WTC11 (cell line): Measurements from ENCODE around the gene BCKDHA. TPM values are rescaled to one million over a fixed set of nuclear protein-coding genes. Genes with fewer than 3 reads are reported as not detected.

ENCODE experiments used
- ATAC-seq: fragments of 200-7000 bp; cut with Tn5 transposase; 2 replicates; pipeline ENCODE4 v1.10.0; 2021; ENCODE audit warnings: mild to moderate bottlenecking, moderate library complexity
- CTCF ChIA-PET: fragments of 300-600 bp; sonication (Branson Sonifier 250); formaldehyde crosslinking; loops from one replicate; lab custom pipeline; 2021; ENCODE audit warnings: antibody characterized with exemption; lab: Charles Lee
- POLR2A ChIA-PET: fragments of 350-600 bp; sonication (Branson Sonifier 250); formaldehyde crosslinking; loops from one replicate; lab custom pipeline; 2021; ENCODE audit warnings: antibody characterized with exemption; lab: Charles Lee
- DNase-seq: peaks from one replicate; pipeline ENCODE4 v3.0.0; 2021; ENCODE audit warnings: low spot score
- H3K27ac Mint-ChIP-seq: 2 replicates; pipeline ENCODE4 v1.8.0; 2021; ENCODE audit warnings: mixed read lengths
- H3K27me3 Mint-ChIP-seq: 2 replicates; pipeline ENCODE4 v1.8.0; 2021; ENCODE audit warnings: low read depth, mild to moderate bottlenecking, moderate library complexity, mixed read lengths
- H3K36me3 Mint-ChIP-seq: 2 replicates; pipeline ENCODE4 v1.8.0; 2021; ENCODE audit warnings: mixed read lengths
- H3K4me1 Mint-ChIP-seq: 2 replicates; pipeline ENCODE4 v1.8.0; 2022; ENCODE audit warnings: mixed read lengths
- H3K4me3 Mint-ChIP-seq: 2 replicates; pipeline ENCODE4 v1.8.0; 2021; ENCODE audit warnings: mild to moderate bottlenecking, moderate library complexity, mixed read lengths
- H3K9me3 Mint-ChIP-seq: 2 replicates; pipeline ENCODE4 v1.8.0; 2021; ENCODE audit warnings: mixed read lengths
- AR ChIP-seq: fragments of 250-450 bp; sonication (Bioruptor Pico); IDR thresholded peaks from 2 replicates; pipeline ENCODE4 v1.9.0; 2021; ENCODE audit warnings: mild to moderate bottlenecking
- ATF6 ChIP-seq: sonication (generic); formaldehyde crosslinking; IDR thresholded peaks from 2 replicates; pipeline ENCODE4 v1.8.1; 2023; ENCODE audit warnings: mild to moderate bottlenecking, missing genetic modification reagents
- CTCF ChIP-seq: fragments of 200-600 bp; IDR thresholded peaks from 2 replicates; pipeline ENCODE4 v1.8.0; 2022; ENCODE audit warnings: antibody characterized with exemption
- FOXP4 ChIP-seq: sonication (generic); formaldehyde crosslinking; IDR thresholded peaks from 2 replicates; pipeline ENCODE4 v1.8.0; 2022; ENCODE audit warnings: mild to moderate bottlenecking, missing genetic modification reagents
- HMGXB4 ChIP-seq: sonication (generic); formaldehyde crosslinking; IDR thresholded peaks from 2 replicates; pipeline ENCODE4 v1.8.1; 2023; ENCODE audit warnings: mild to moderate bottlenecking, moderate library complexity, missing genetic modification reagents
- MAX ChIP-seq: sonication (generic); formaldehyde crosslinking; IDR thresholded peaks from 2 replicates; pipeline ENCODE4 v1.8.0; 2022; ENCODE audit warnings: mild to moderate bottlenecking, missing genetic modification reagents
- NFYB ChIP-seq: sonication (generic); formaldehyde crosslinking; conservative IDR thresholded peaks from 2 replicates; pipeline ENCODE4 v1.8.0; 2022; ENCODE audit warnings: low read depth, missing genetic modification reagents
- SP1 ChIP-seq: sonication (generic); formaldehyde crosslinking; conservative IDR thresholded peaks from 2 replicates; pipeline ENCODE4 v1.8.1; 2022; ENCODE audit warnings: missing genetic modification reagents
- ZBTB21 ChIP-seq: sonication (generic); formaldehyde crosslinking; IDR thresholded peaks from 2 replicates; pipeline ENCODE4 v1.8.1; 2023; ENCODE audit warnings: mild to moderate bottlenecking, missing genetic modification reagents, borderline replicate concordance
- ZNF121 ChIP-seq: sonication (generic); formaldehyde crosslinking; IDR thresholded peaks from 2 replicates; pipeline ENCODE4 v1.8.0; 2023; ENCODE audit warnings: missing genetic modification reagents
- ZNF263 ChIP-seq: sonication (generic); formaldehyde crosslinking; IDR thresholded peaks from 2 replicates; pipeline ENCODE4 v1.8.1; 2022; ENCODE audit warnings: low read depth, mild to moderate bottlenecking, moderate library complexity, missing genetic modification reagents
- total RNA-seq: library from RNA; stranded (reverse); gene quantifications from 3 replicates; pipeline ENCODE4 v1.2.3, GENCODE V29; 2021
- TF ChIP-seq, protein P1 (sequence below): sonication (generic); formaldehyde crosslinking; IDR thresholded peaks from 2 replicates; pipeline ENCODE4 v1.8.1; 2023; ENCODE audit warnings: mild to moderate bottlenecking, missing genetic modification reagents, borderline replicate concordance
- TF ChIP-seq, protein P2 (sequence below): sonication (generic); formaldehyde crosslinking; IDR thresholded peaks from 2 replicates; pipeline ENCODE4 v1.8.1; 2022; ENCODE audit warnings: mild to moderate bottlenecking, moderate library complexity, missing genetic modification reagents
- TF ChIP-seq, protein P3 (sequence below): sonication (generic); formaldehyde crosslinking; conservative IDR thresholded peaks from 2 replicates; pipeline ENCODE4 v1.8.1; 2023; ENCODE audit warnings: mild to moderate bottlenecking, low read depth, missing genetic modification reagents, moderate library complexity
- TF ChIP-seq, protein P4 (sequence below): sonication (generic); formaldehyde crosslinking; IDR thresholded peaks from 2 replicates; pipeline ENCODE4 v1.8.1; 2023; ENCODE audit warnings: mild to moderate bottlenecking, missing genetic modification reagents, moderate library complexity

BCKDHA gene
- total RNA-seq, 1 experiment from 2014 or later, result 18.8 TPM

DNA sequence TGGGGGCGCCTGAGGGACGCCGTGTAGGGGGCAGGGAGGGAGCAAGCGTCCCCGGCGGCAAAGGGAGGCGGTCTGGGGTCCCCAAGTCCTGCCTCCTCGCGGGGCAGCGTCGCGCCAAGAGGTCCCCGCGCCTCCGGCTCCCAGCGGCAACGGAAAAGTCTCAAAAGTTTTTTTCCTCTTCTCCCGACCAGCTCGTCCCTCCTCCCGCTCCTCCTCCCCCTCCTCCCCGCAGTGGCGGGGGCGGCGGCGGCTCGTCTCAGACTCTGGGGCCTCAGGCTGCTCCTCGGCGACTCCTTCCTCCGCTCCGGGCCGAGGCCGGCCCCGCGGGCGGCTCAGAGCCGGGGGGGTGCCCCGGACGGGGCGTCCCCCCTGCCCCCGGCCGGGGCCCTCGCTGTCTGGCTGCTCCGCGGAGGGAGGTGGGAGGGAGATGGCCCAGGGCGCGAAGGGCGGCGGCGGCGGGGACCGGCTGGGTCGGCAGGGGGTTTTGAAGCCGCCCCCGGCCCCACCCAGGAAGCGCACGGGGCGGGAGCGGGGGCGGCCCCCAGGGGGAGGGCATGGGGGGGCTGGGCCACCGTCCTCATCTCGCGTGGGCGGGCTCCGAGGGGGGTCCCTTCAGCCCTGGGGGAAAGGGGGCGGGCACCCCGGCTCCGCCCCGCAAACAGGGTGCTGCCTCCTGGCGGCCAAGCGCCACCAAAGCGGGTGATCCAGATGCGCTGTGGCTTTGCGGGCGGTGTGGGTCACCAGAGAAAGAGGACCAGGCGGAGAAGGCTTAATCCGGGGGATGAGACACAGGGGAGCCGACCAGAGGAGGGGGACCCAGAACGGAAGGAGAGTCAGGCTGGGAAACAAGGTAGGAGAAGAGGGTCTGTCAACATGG lies 43.9 kb upstream of the BCKDHA start, which contains the start of gene TGFB1:
Gene TGFB1, minus strand, starts transcription at position 457 of the 877 bp plus-strand sequence. CDS start 878 bp downstream, outside the sequence.
- Mint-ChIP-seq H3K27me3 (peaks cover 57% of the 10 kb centered on the region), H3K4me3 (peak within 1 kb of the TSS; percentile 89), H3K27ac (no peak within 1 kb of the TSS), H3K9me3 (no peaks in the 10 kb centered on the region), H3K4me1 (peaks cover 18% of the 10 kb centered on the region), H3K36me3 (no peaks in the 10 kb centered on the region)
- ChIA-PET POLR2A (no interaction called here), CTCF (interaction anchor here (0.7 to 6.2 kb wide), 26 partner anchors 11 to 506 kb away, joined by 3 to 103 read pairs (median 6); partner anchors contain the start of genes B9D2, CCDC97, DMAC2 and HNRNPUL1)
- DNase-seq (peak; percentile 78), ATAC-seq (peak; percentile 53)
- no peak for TF ChIP-seq FOXP4 (CRISPR knock-in tag)
- TF ChIP-seq MAX (CRISPR knock-in tag), result 0 out of 2 replicates have a peak, but pooled peaks have one; percentile 6
- TF ChIP-seq NFYB (CRISPR knock-in tag), result no peak
- TF ChIP-seq, protein P1, sequence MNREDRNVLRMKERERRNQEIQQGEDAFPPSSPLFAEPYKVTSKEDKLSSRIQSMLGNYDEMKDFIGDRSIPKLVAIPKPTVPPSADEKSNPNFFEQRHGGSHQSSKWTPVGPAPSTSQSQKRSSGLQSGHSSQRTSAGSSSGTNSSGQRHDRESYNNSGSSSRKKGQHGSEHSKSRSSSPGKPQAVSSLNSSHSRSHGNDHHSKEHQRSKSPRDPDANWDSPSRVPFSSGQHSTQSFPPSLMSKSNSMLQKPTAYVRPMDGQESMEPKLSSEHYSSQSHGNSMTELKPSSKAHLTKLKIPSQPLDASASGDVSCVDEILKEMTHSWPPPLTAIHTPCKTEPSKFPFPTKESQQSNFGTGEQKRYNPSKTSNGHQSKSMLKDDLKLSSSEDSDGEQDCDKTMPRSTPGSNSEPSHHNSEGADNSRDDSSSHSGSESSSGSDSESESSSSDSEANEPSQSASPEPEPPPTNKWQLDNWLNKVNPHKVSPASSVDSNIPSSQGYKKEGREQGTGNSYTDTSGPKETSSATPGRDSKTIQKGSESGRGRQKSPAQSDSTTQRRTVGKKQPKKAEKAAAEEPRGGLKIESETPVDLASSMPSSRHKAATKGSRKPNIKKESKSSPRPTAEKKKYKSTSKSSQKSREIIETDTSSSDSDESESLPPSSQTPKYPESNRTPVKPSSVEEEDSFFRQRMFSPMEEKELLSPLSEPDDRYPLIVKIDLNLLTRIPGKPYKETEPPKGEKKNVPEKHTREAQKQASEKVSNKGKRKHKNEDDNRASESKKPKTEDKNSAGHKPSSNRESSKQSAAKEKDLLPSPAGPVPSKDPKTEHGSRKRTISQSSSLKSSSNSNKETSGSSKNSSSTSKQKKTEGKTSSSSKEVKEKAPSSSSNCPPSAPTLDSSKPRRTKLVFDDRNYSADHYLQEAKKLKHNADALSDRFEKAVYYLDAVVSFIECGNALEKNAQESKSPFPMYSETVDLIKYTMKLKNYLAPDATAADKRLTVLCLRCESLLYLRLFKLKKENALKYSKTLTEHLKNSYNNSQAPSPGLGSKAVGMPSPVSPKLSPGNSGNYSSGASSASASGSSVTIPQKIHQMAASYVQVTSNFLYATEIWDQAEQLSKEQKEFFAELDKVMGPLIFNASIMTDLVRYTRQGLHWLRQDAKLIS (CRISPR knock-in tag), result no peak
- TF ChIP-seq, protein P2, sequence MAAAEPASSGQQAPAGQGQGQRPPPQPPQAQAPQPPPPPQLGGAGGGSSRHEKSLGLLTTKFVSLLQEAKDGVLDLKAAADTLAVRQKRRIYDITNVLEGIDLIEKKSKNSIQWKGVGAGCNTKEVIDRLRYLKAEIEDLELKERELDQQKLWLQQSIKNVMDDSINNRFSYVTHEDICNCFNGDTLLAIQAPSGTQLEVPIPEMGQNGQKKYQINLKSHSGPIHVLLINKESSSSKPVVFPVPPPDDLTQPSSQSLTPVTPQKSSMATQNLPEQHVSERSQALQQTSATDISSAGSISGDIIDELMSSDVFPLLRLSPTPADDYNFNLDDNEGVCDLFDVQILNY (CRISPR knock-in tag), result 0 out of 2 replicates have a peak, but pooled peaks have one; percentile 37
- TF ChIP-seq, protein P3, sequence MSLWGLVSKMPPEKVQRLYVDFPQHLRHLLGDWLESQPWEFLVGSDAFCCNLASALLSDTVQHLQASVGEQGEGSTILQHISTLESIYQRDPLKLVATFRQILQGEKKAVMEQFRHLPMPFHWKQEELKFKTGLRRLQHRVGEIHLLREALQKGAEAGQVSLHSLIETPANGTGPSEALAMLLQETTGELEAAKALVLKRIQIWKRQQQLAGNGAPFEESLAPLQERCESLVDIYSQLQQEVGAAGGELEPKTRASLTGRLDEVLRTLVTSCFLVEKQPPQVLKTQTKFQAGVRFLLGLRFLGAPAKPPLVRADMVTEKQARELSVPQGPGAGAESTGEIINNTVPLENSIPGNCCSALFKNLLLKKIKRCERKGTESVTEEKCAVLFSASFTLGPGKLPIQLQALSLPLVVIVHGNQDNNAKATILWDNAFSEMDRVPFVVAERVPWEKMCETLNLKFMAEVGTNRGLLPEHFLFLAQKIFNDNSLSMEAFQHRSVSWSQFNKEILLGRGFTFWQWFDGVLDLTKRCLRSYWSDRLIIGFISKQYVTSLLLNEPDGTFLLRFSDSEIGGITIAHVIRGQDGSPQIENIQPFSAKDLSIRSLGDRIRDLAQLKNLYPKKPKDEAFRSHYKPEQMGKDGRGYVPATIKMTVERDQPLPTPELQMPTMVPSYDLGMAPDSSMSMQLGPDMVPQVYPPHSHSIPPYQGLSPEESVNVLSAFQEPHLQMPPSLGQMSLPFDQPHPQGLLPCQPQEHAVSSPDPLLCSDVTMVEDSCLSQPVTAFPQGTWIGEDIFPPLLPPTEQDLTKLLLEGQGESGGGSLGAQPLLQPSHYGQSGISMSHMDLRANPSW (CRISPR knock-in tag), result no peak
- TF ChIP-seq ZNF121 (CRISPR knock-in tag), result no peak
- TF ChIP-seq, protein P4, sequence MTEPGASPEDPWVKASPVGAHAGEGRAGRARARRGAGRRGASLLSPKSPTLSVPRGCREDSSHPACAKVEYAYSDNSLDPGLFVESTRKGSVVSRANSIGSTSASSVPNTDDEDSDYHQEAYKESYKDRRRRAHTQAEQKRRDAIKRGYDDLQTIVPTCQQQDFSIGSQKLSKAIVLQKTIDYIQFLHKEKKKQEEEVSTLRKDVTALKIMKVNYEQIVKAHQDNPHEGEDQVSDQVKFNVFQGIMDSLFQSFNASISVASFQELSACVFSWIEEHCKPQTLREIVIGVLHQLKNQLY, result no peak
- peak; percentile 81 for TF ChIP-seq CTCF
- no peak; the same call in 1 of the 2 replicates for TF ChIP-seq HMGXB4 (CRISPR knock-in tag)
- TF ChIP-seq SP1, result peak; percentile 79
- TF ChIP-seq AR (CRISPR knock-in tag), result no peak
- no peak for TF ChIP-seq ZBTB21 (CRISPR knock-in tag)
- peak; percentile 99 for TF ChIP-seq ZNF263 (CRISPR knock-in tag)
- no peak for TF ChIP-seq ATF6 (CRISPR knock-in tag)
